Panc1 (cell line): ENCODE data around the gene SPTA1. TPM values are rescaled to one million over a fixed set of nuclear protein-coding genes. Genes with fewer than 3 reads are reported as not detected.

Source experiments
- ATAC-seq: fragments of 200-7000 bp; cut with Tn5 transposase; 2 replicates; pipeline ENCODE4 v1.9.1; 2020; ENCODE audit warnings: mild to moderate bottlenecking, moderate library complexity
- BruUV-seq: library from RNA; stranded (reverse); fragments of 400-500 nt; replicated peaks from 2 replicates; lab custom pipeline; 2021; lab: Mats Ljungman, UMichigan
- CTCF ChIA-PET: fragments of 300-600 bp; sonication (Branson Sonifier 250); formaldehyde crosslinking; loops from one replicate; lab custom pipeline; 2022; ENCODE audit warnings: antibody characterized with exemption; lab: Charles Lee
- POLR2A ChIA-PET: fragments of 300-600 bp; sonication (Branson Sonifier 250); formaldehyde crosslinking; loops from one replicate; lab custom pipeline; 2022; ENCODE audit warnings: antibody characterized with exemption; lab: Charles Lee
- DNase-seq: peaks from one replicate; pipeline ENCODE4 v3.0.0-alpha.2; 2010; ENCODE audit warnings: low read depth, low spot score
- H3K27ac ChIP-seq: 2 replicates; pipeline ENCODE4 v1.5.1; 2011; ENCODE audit warnings: mild to moderate bottlenecking, low read length, inconsistent platforms
- H3K27me3 ChIP-seq: fragments of 200-500 bp; sonication (Bioruptor generic); 2 replicates; pipeline ENCODE4 v1.6.0; 2014; ENCODE audit warnings: low read length, inconsistent platforms; ENCODE audit not compliant: control insufficient read depth, insufficient read depth
- H3K36me3 ChIP-seq: fragments of 200-500 bp; sonication (Bioruptor generic); 2 replicates; pipeline ENCODE4 v1.5.1; 2014; ENCODE audit warnings: inconsistent platforms, mild to moderate bottlenecking, low read length, moderate library complexity; ENCODE audit not compliant: control insufficient read depth, insufficient read depth
- H3K4me1 ChIP-seq: 2 replicates; pipeline ENCODE4 v1.5.1; 2011; ENCODE audit warnings: inconsistent platforms, mild to moderate bottlenecking, low read length, moderate library complexity; ENCODE audit not compliant: control insufficient read depth, insufficient read depth
- H3K4me3 ChIP-seq, 2 experiments: 2 replicates each; pipeline ENCODE4 v1.5.1; 2011 to 2012; ENCODE audit warnings: low read depth in 2 of 2, low read length in 2 of 2, mild to moderate bottlenecking in 2 of 2, inconsistent platforms in 1 of 2, moderate library complexity in 1 of 2
- H3K9me3 ChIP-seq: fragments of 200-500 bp; sonication (Bioruptor generic); 2 replicates; pipeline ENCODE4 v1.5.1; 2014; ENCODE audit warnings: low read depth, mild to moderate bottlenecking, inconsistent platforms, low read length, moderate library complexity; ENCODE audit not compliant: control insufficient read depth, insufficient read depth
- CTCF ChIP-seq: fragments of 450-650 bp; IDR thresholded peaks from 2 replicates; pipeline ENCODE4 v1.5.1; 2017; ENCODE audit warnings: mild to moderate bottlenecking
- REST ChIP-seq, 2 experiments: IDR thresholded peaks; 2 replicates each; pipeline ENCODE4 v1.6.1; 2011 to 2012; ENCODE audit warnings: low read depth in 2 of 2, control low read depth in 1 of 2, low read length in 1 of 2, mild to moderate bottlenecking in 1 of 2, moderate library complexity in 1 of 2; ENCODE audit not compliant: insufficient read depth in 1 of 2
- SIN3A ChIP-seq: IDR thresholded peaks from 2 replicates; pipeline ENCODE4 v1.6.1; 2012; ENCODE audit warnings: low read depth, mild to moderate bottlenecking, low read length, moderate library complexity, borderline replicate concordance; ENCODE audit not compliant: insufficient read depth
- TCF7L2 ChIP-seq: IDR thresholded peaks from 2 replicates; pipeline ENCODE4 v1.6.1; 2011; ENCODE audit warnings: mild to moderate bottlenecking, low read depth, low read length, inconsistent platforms
- in situ Hi-C: cut with HindIII; loops from 2 replicates; pipeline ENCODE4 v1.10.0; 2016; ENCODE audit warnings: low sequenced_read_pairs, low pct_unique_long_range_greater_than_20kb
- intact Hi-C: fragments of 100-400 bp; cut with micrococcal nuclease; formaldehyde crosslinking; loops from one replicate; pipeline ENCODE4 v1.10.0; 2022; ENCODE audit not compliant: unreplicated experiment
- total RNA-seq: library from RNA; stranded (reverse); gene quantifications from one replicate; pipeline ENCODE4 v1.2.1, GENCODE V29; 2021; ENCODE audit not compliant: unreplicated experiment

Gene SPTA1
- total RNA-seq, 1 experiment from 2014 or later: not detected

GRCh38 chr1:158638904-158639303 is 47.6 kb downstream of the SPTA1 start:
- H3K4me1 ChIP-seq: no peaks in the 10 kb centered on the region
- intact Hi-C loops: no loop called here
- ATAC-seq (no peak), DNase-seq (no peak)
- CTCF ChIA-PET: no interaction called here
- BruUV-seq: no TSS peak
- H3K36me3 ChIP-seq: no peaks in the 10 kb centered on the region
- in situ Hi-C loops: no loop called here
- TF ChIP-seq SIN3A: no peak
- no peak for TF ChIP-seq REST (IDR thresholded peaks at IDR 0.05; ENCODE audit: insufficient read depth in 1 of 2, low read depth in 2 of 2, low read length in 1 of 2)
- no peak overlapping the region for H3K27ac ChIP-seq
- no peak overlapping the region for H3K4me3 ChIP-seq
- no peaks in the 10 kb centered on the region for H3K9me3 ChIP-seq
- no peaks in the 10 kb centered on the region for H3K27me3 ChIP-seq
- POLR2A ChIA-PET: no interaction called here

- in situ Hi-C loops (no loop called here), intact Hi-C loops (no loop called here)
- no peaks in the 10 kb centered on the region for H3K27me3 ChIP-seq
- H3K27ac ChIP-seq: no peak overlapping the region
- ATAC-seq (no peak), DNase-seq (no peak)
- H3K4me1 ChIP-seq: no peaks in the 10 kb centered on the region
- BruUV-seq: no TSS peak
- ChIA-PET CTCF (no interaction called here), POLR2A (no interaction called here)
- TF ChIP-seq TCF7L2 (no peak), CTCF (no peak), REST (IDR thresholded peaks at IDR 0.05; ENCODE audit: insufficient read depth in 1 of 2, low read depth in 2 of 2, low read length in 1 of 2) (no peak)
- no peaks in the 10 kb centered on the region for H3K9me3 ChIP-seq
- H3K4me3 ChIP-seq: no peak overlapping the region
- H3K36me3 ChIP-seq: no peaks in the 10 kb centered on the region
Observed at GRCh38 chr1:158638146-158638545, 48.4 kb downstream of the SPTA1 start.
